IMR-90 (cell line): ENCODE data around the gene DESI2. TPM values are rescaled to one million over a fixed set of nuclear protein-coding genes. Genes with fewer than 3 reads are reported as not detected.
A peak's percentile ranks its signal among the peaks of the same experiment; 100 is the strongest.

Experiments used
- ATAC-seq: fragments of 200-7000 bp; cut with Tn5 transposase; 2 replicates; pipeline ENCODE4 v1.9.1; 2020; ENCODE audit warnings: low read depth, mild to moderate bottlenecking, moderate library complexity
- BruUV-seq: library from RNA; stranded (reverse); fragments of 400-500 nt; replicated peaks from 2 replicates; lab custom pipeline; 2021; lab: Mats Ljungman, UMichigan
- CTCF ChIA-PET: fragments of 300-600 bp; formaldehyde crosslinking; extraction: SDS; loops from one replicate; lab custom pipeline; 2021; ENCODE audit warnings: antibody characterized with exemption; lab: Yijun Ruan, JAX
- POLR2A ChIA-PET: fragments of 300-600 bp; sonication (Branson Sonifier 250); formaldehyde crosslinking; loops from one replicate; lab custom pipeline; 2022; ENCODE audit warnings: antibody characterized with exemption; ENCODE audit not compliant: unreplicated experiment; lab: Charles Lee
- DNase-seq: peaks from one replicate; pipeline ENCODE4 v3.0.0; 2013
- H2AFZ ChIP-seq: replicated peaks from 2 replicates; pipeline ENCODE3; 2013; ENCODE audit warnings: low read length, mild to moderate bottlenecking; ENCODE audit not compliant: poor library complexity
- H2AK5ac ChIP-seq: 2 replicates; pipeline ENCODE4 v1.6.1; 2013; ENCODE audit warnings: low read depth, low read length, inconsistent platforms
- H2AK9ac ChIP-seq: replicated peaks from 2 replicates; pipeline ENCODE3; 2013; ENCODE audit warnings: mild to moderate bottlenecking, low read depth, low read length, moderate library complexity; ENCODE audit not compliant: poor library complexity
- H2BK120ac ChIP-seq: 2 replicates; pipeline ENCODE4 v1.6.1; 2013; ENCODE audit warnings: low read depth, low read length, inconsistent platforms
- H2BK15ac ChIP-seq: 3 replicates; pipeline ENCODE4 v1.6.1; 2013; ENCODE audit warnings: low read depth, low read length, inconsistent platforms
- H2BK20ac ChIP-seq: 2 replicates; pipeline ENCODE4 v1.6.1; 2013; ENCODE audit warnings: low read depth, mild to moderate bottlenecking, inconsistent platforms, low read length, moderate library complexity
- H2BK5ac ChIP-seq: 2 replicates; pipeline ENCODE4 v1.6.1; 2013; ENCODE audit warnings: mild to moderate bottlenecking, low read depth, low read length, inconsistent platforms; ENCODE audit not compliant: poor library complexity, severe bottlenecking
- H3K14ac ChIP-seq: replicated peaks from 2 replicates; pipeline ENCODE4 v1.6.1; 2013; ENCODE audit warnings: low read depth, low read length, inconsistent platforms
- H3K18ac ChIP-seq: 2 replicates; pipeline ENCODE4 v1.6.1; 2013; ENCODE audit warnings: low read depth, low read length, control low read depth
- H3K23ac ChIP-seq: 2 replicates; pipeline ENCODE4 v1.6.1; 2013; ENCODE audit warnings: low read depth, low read length, inconsistent platforms
- H3K27ac ChIP-seq: 2 replicates; pipeline ENCODE4 v1.5.1; 2013; ENCODE audit warnings: mild to moderate bottlenecking, control low read depth, low read length; ENCODE audit not compliant: insufficient read depth
- H3K27me3 ChIP-seq: 2 replicates; pipeline ENCODE4 v1.6.1; 2013; ENCODE audit warnings: low read length; ENCODE audit not compliant: control insufficient read depth, insufficient read depth
- H3K36me3 ChIP-seq: 2 replicates; pipeline ENCODE4 v1.6.1; 2013; ENCODE audit warnings: low read length, mixed read lengths; ENCODE audit not compliant: control insufficient read depth, insufficient read depth
- H3K4ac ChIP-seq: 2 replicates; pipeline ENCODE4 v1.6.1; 2013; ENCODE audit warnings: low read depth, low read length, inconsistent platforms
- H3K4me1 ChIP-seq: 2 replicates; pipeline ENCODE4 v1.6.1; 2013; ENCODE audit warnings: low read length, mixed read lengths; ENCODE audit not compliant: control insufficient read depth, insufficient read depth
- H3K4me2 ChIP-seq: 2 replicates; pipeline ENCODE4 v1.6.1; 2013; ENCODE audit warnings: low read depth, mild to moderate bottlenecking, control low read depth, low read length, moderate library complexity
- H3K4me3 ChIP-seq: 2 replicates; pipeline ENCODE4 v1.5.1; 2013; ENCODE audit warnings: low read depth, mild to moderate bottlenecking, control low read depth, low read length, moderate library complexity; ENCODE audit not compliant: insufficient read depth
- H3K56ac ChIP-seq: 2 replicates; pipeline ENCODE4 v1.6.1; 2013; ENCODE audit warnings: low read length, inconsistent platforms; ENCODE audit not compliant: insufficient read depth; ENCODE audit errors: extremely low read depth
- H3K79me1 ChIP-seq, 2 experiments: 2 replicates each; pipeline ENCODE4 v1.6.1; 2013; ENCODE audit warnings: low read length in 2 of 2, inconsistent platforms in 1 of 2, low read depth in 1 of 2
- H3K9ac ChIP-seq: 2 replicates; pipeline ENCODE4 v1.6.1; 2013; ENCODE audit warnings: low read depth, low read length, control low read depth
- H3K9me1 ChIP-seq: 2 replicates; pipeline ENCODE4 v1.6.1; 2013; ENCODE audit warnings: low read length, inconsistent platforms; ENCODE audit not compliant: insufficient read depth
- H3K9me3 ChIP-seq: 2 replicates; pipeline ENCODE4 v1.6.1; 2013; ENCODE audit warnings: low read length; ENCODE audit not compliant: control insufficient read depth, insufficient read depth
- H4K20me1 ChIP-seq: 2 replicates; pipeline ENCODE4 v1.6.1; 2013; ENCODE audit warnings: low read length, inconsistent platforms; ENCODE audit not compliant: insufficient read depth
- H4K5ac ChIP-seq: 2 replicates; pipeline ENCODE4 v1.6.1; 2013; ENCODE audit warnings: mild to moderate bottlenecking, low read depth, low read length, control low read depth
- H4K8ac ChIP-seq, 2 experiments: 2 replicates each; pipeline ENCODE4 v1.6.1; 2013; ENCODE audit warnings: low read depth in 2 of 2, low read length in 2 of 2, control low read depth in 1 of 2, inconsistent platforms in 1 of 2
- H4K91ac ChIP-seq: 2 replicates; pipeline ENCODE4 v1.6.1; 2013; ENCODE audit warnings: low read depth, low read length, inconsistent platforms; ENCODE audit not compliant: insufficient read depth
- BHLHE40 ChIP-seq: fragments of 150-350 bp; IDR thresholded peaks from 2 replicates; pipeline ENCODE4 v1.6.1; 2016; ENCODE audit warnings: mild to moderate bottlenecking, low read depth, low read length
- CEBPB ChIP-seq: IDR thresholded peaks from 2 replicates; pipeline ENCODE4 v1.6.1; 2012; ENCODE audit warnings: low read depth, low read length, improper control_type of control experiment
- CHD1 ChIP-seq: IDR thresholded peaks from 2 replicates; pipeline ENCODE4 v1.6.1; 2012; ENCODE audit warnings: low read depth, low read length, improper control_type of control experiment
- ELK1 ChIP-seq: fragments of 150-350 bp; IDR thresholded peaks from 2 replicates; pipeline ENCODE4 v1.6.1; 2016; ENCODE audit warnings: low read depth, mild to moderate bottlenecking, low read length, moderate library complexity, borderline replicate concordance
- MAFK ChIP-seq: IDR thresholded peaks from 2 replicates; pipeline ENCODE4 v1.6.1; 2012; ENCODE audit warnings: low read depth, low read length, improper control_type of control experiment
- MAZ ChIP-seq: IDR thresholded peaks from 2 replicates; pipeline ENCODE4 v1.6.1; 2012; ENCODE audit warnings: low read depth, mild to moderate bottlenecking, low read length, improper control_type of control experiment, moderate library complexity, borderline replicate concordance
- MXI1 ChIP-seq: IDR thresholded peaks from 2 replicates; pipeline ENCODE4 v1.6.1; 2012; ENCODE audit warnings: low read depth, mild to moderate bottlenecking, low read length, moderate library complexity, borderline replicate concordance
- NFE2L2 ChIP-seq: fragments of 150-350 bp; IDR thresholded peaks from 2 replicates; pipeline ENCODE4 v1.6.1; 2016; ENCODE audit warnings: low read depth, mild to moderate bottlenecking, low read length
- RCOR1 ChIP-seq: IDR thresholded peaks from 2 replicates; pipeline ENCODE4 v1.6.1; 2012; ENCODE audit warnings: mild to moderate bottlenecking, low read length, improper control_type of control experiment; ENCODE audit not compliant: insufficient replicate concordance
- RFX5 ChIP-seq: IDR thresholded peaks from 2 replicates; pipeline ENCODE4 v1.8.0; 2012; ENCODE audit warnings: low read depth, mild to moderate bottlenecking, low read length, moderate library complexity
- SMC3 ChIP-seq: fragments of 150-350 bp; IDR thresholded peaks from 2 replicates; pipeline ENCODE4 v1.6.1; 2016; ENCODE audit warnings: low read depth, mild to moderate bottlenecking, antibody characterized with exemption, low read length, moderate library complexity
- WGBS, 2 experiments: methylation state at CpG; one replicate each; pipeline versions ENCODE4 v1.1.5 to v1.1.7; 2013; ENCODE audit warnings: missing lambda C conversion rate in 2 of 2; ENCODE audit not compliant: insufficient read length in 1 of 2; ENCODE audit errors: extremely low coverage in 2 of 2; 5-methylcytosine and 5-hydroxymethylcytosine counted together
- dilution Hi-C: fragments of 300-500 bp; cut with HindIII; formaldehyde crosslinking; loops from one replicate; pipeline ENCODE4 v1.14.3; 2018; ENCODE audit warnings: low sequenced_read_pairs; ENCODE audit not compliant: unreplicated experiment
- in situ Hi-C: fragments of 300-500 bp; cut with MboI; formaldehyde crosslinking; loops from 3 replicates; pipeline ENCODE4 v1.14.3; 2019; ENCODE audit warnings: low sequenced_read_pairs, inconsistent platforms, mixed read lengths
- intact Hi-C: fragments of 100-400 bp; cut with micrococcal nuclease; formaldehyde crosslinking; loops from 2 replicates; pipeline ENCODE4 v1.10.0; 2022
- polyA plus RNA-seq, 3 experiments: library from polyadenylated mRNA; depleted of rRNA; stranded (reverse); fragments of >200 nt; gene quantifications; 2 replicates each; pipeline ENCODE4 v1.2.3, GENCODE V29; 2012; ENCODE audit warnings: low replicate concordance in 1 of 3
- total RNA-seq: library from RNA; depleted of rRNA; stranded (reverse); fragments of >200 nt; gene quantifications from 2 replicates; pipeline ENCODE4 v1.2.3, GENCODE V29; 2012
- TF ChIP-seq, protein P1 (sequence below): fragments of 150-350 bp; IDR thresholded peaks from 2 replicates; pipeline ENCODE4 v1.6.1; 2017; ENCODE audit warnings: mild to moderate bottlenecking, antibody characterized with exemption, low read length, low read depth
- TF ChIP-seq, protein P2 (sequence below): conservative IDR thresholded peaks from 2 replicates; pipeline ENCODE4 v1.5.1; 2012; ENCODE audit warnings: mild to moderate bottlenecking, low read depth, low read length, improper control_type of control experiment

The DESI2 gene
- total and polyA plus RNA-seq, 2 of the 4 experiments (the other 2 are of a cell fraction) = 19.0 to 43.6 TPM

DNA sequence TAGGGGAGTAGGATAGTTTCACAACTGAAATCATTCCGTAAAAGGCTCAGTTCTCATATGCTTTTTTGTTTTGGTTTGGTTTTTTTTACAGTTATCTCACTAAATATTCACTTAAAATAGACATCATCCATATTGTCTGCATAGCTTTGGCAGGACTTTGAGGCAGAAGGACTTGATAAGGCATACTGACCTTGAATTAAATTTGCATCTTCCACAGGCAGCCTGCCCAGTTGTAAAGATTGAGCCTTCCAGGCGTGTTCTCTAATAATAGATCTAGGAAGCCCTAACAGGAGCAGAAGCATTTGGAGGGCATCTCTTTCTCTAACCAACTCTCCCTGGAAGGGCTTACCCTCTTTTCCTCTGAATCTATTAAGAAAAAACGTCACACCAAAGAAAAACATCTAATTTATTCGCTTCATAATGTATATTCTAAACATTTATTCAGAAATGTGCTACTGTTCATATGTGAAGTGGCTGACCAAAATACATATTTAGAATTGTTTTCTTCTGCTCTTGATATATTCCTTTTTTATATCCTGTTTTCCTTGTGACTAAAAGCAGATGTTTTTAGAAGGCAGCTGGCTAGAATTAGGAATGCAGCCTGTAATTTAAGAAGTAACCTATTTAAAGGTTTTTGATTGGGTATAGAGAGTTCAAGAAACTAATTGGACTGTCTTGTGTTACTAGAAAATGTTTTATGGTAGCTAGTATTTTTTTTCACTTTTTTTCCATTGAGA lies 20.2 kb downstream of the DESI2 start (continued):
- no peak for TF ChIP-seq MXI1

GRCh38 chr1:244674446-244674845 lies 21.5 kb downstream of the DESI2 start:
- ChIA-PET CTCF (no interaction called here), POLR2A (no interaction called here)
- no peaks in the 10 kb centered on the region for H3K27me3 ChIP-seq
- in situ Hi-C loops (no loop called here), dilution Hi-C loops (no loop called here), intact Hi-C loops (no loop called here)
- H2BK120ac ChIP-seq = no peak overlapping the region
- H3K18ac ChIP-seq = no peak overlapping the region
- no peak overlapping the region for H3K4ac ChIP-seq
- no peak overlapping the region for H4K91ac ChIP-seq
- peaks cover 4% of the 10 kb centered on the region for H3K4me1 ChIP-seq
- H3K9me3 ChIP-seq = no peaks in the 10 kb centered on the region
- ATAC-seq (no peak), DNase-seq (peak; percentile 47)
- no peak overlapping the region for H3K14ac ChIP-seq
- no peak overlapping the region for H4K5ac ChIP-seq
- no TSS peak for BruUV-seq
- no peaks in the 10 kb centered on the region for H3K36me3 ChIP-seq
- no peak overlapping the region for H2AK5ac ChIP-seq
- no peak overlapping the region for H3K23ac ChIP-seq
- no peak overlapping the region for H3K27ac ChIP-seq
- no peak overlapping the region for H2BK20ac ChIP-seq
- no peak overlapping the region for H3K56ac ChIP-seq
- H4K8ac ChIP-seq = no peak overlapping the region
- WGBS, 2 experiments = no CpG with 5 or more reads among the region's 4 CpGs
- no peak overlapping the region for H3K4me2 ChIP-seq
- peaks cover 28 to 39% of the 10 kb centered on the region in 2 experiments for H3K79me1 ChIP-seq
- peaks cover 8% of the 10 kb centered on the region for H4K20me1 ChIP-seq
- no peak overlapping the region for H3K9ac ChIP-seq
- H2AFZ ChIP-seq = no peak overlapping the region
- H3K9me1 ChIP-seq = 0 out of 2 replicates have a peak, but pooled peaks cover 3% of the 10 kb centered on the region
- no peak overlapping the region for H2AK9ac ChIP-seq
- no peak overlapping the region for H2BK5ac ChIP-seq
- no peak overlapping the region for H2BK15ac ChIP-seq
- H3K4me3 ChIP-seq = no peak overlapping the region
- no peak for TF ChIP-seq ELK1
- TF ChIP-seq, protein P1, sequence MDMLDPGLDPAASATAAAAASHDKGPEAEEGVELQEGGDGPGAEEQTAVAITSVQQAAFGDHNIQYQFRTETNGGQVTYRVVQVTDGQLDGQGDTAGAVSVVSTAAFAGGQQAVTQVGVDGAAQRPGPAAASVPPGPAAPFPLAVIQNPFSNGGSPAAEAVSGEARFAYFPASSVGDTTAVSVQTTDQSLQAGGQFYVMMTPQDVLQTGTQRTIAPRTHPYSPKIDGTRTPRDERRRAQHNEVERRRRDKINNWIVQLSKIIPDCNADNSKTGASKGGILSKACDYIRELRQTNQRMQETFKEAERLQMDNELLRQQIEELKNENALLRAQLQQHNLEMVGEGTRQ = no peak
- TF ChIP-seq NFE2L2 = no peak
- TF ChIP-seq RCOR1 = no peak
- TF ChIP-seq, protein P2, sequence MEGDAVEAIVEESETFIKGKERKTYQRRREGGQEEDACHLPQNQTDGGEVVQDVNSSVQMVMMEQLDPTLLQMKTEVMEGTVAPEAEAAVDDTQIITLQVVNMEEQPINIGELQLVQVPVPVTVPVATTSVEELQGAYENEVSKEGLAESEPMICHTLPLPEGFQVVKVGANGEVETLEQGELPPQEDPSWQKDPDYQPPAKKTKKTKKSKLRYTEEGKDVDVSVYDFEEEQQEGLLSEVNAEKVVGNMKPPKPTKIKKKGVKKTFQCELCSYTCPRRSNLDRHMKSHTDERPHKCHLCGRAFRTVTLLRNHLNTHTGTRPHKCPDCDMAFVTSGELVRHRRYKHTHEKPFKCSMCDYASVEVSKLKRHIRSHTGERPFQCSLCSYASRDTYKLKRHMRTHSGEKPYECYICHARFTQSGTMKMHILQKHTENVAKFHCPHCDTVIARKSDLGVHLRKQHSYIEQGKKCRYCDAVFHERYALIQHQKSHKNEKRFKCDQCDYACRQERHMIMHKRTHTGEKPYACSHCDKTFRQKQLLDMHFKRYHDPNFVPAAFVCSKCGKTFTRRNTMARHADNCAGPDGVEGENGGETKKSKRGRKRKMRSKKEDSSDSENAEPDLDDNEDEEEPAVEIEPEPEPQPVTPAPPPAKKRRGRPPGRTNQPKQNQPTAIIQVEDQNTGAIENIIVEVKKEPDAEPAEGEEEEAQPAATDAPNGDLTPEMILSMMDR = no peak
- TF ChIP-seq SMC3 = no peak
- TF ChIP-seq RFX5 = no peak
- no peak for TF ChIP-seq CHD1
- TF ChIP-seq MAZ = no peak
- TF ChIP-seq MAFK = no peak
- no peak for TF ChIP-seq CEBPB
- TF ChIP-seq BHLHE40 = no peak
